H1 (cell line): ENCODE results near the gene DLX2. TPM values are rescaled to one million over a fixed set of nuclear protein-coding genes. Genes with fewer than 3 reads are reported as not detected.

Source experiments
- EP300 ChIP-seq, 2 experiments: IDR thresholded peaks; 1 replicate in 1 of 2; 2 replicates in 1 of 2; pipeline ENCODE4 v1.6.1; 2011 to 2012; ENCODE audit warnings: low read depth in 2 of 2, low read length in 2 of 2, mild to moderate bottlenecking in 2 of 2, borderline replicate concordance in 1 of 2, inconsistent platforms in 1 of 2, moderate library complexity in 1 of 2
- RBBP5 ChIP-seq: IDR thresholded peaks from 2 replicates; pipeline ENCODE4 v1.7.1; 2012; ENCODE audit warnings: low read depth, mild to moderate bottlenecking, inconsistent platforms, low read length, moderate library complexity, borderline replicate concordance
- SP1 ChIP-seq: IDR thresholded peaks from 2 replicates; pipeline ENCODE4 v1.6.1; 2011; ENCODE audit warnings: low read depth, low read length
- polyA plus RNA-seq, 7 experiments: library from polyadenylated mRNA; depleted of rRNA in 3 of 7; stranded (reverse) in 5 of 7; unstranded in 2 of 7; fragments of >200 nt in 5 of 7; fragments of 200-250 nt in 2 of 7; gene quantifications; 1 replicate in 5 of 7; 2 replicates in 1 of 7; 4 replicates in 1 of 7; pipeline versions ENCODE4 v1.2.1 to v1.2.3, GENCODE V29; 2011 to 2013; ENCODE audit warnings: missing spikeins in 2 of 7, mixed read lengths in 2 of 7
- total RNA-seq: library from RNA; stranded (reverse); fragmentation: NEBNext Ultra II Directional; extraction: Animal tissue kit (Norgen Biotek cat#: 25700); gene quantifications from 2 replicates; pipeline ENCODE4 v1.2.1, GENCODE V29; 2021
- TF ChIP-seq, protein P1 (sequence below): fragments of 300-600 bp; sonication (generic); IDR thresholded peaks from 2 replicates; pipeline ENCODE4 v1.7.1; 2012; ENCODE audit warnings: low read length, moderate library complexity, mild to moderate bottlenecking, inconsistent platforms; ENCODE audit not compliant: insufficient replicate concordance

The DLX2 gene
- total and polyA plus RNA-seq, 2 of the 8 experiments (the other 6 are each of a cell fraction or from before 2014, with no cell fraction given), result 0.45 TPM; not detected in 1

DNA sequence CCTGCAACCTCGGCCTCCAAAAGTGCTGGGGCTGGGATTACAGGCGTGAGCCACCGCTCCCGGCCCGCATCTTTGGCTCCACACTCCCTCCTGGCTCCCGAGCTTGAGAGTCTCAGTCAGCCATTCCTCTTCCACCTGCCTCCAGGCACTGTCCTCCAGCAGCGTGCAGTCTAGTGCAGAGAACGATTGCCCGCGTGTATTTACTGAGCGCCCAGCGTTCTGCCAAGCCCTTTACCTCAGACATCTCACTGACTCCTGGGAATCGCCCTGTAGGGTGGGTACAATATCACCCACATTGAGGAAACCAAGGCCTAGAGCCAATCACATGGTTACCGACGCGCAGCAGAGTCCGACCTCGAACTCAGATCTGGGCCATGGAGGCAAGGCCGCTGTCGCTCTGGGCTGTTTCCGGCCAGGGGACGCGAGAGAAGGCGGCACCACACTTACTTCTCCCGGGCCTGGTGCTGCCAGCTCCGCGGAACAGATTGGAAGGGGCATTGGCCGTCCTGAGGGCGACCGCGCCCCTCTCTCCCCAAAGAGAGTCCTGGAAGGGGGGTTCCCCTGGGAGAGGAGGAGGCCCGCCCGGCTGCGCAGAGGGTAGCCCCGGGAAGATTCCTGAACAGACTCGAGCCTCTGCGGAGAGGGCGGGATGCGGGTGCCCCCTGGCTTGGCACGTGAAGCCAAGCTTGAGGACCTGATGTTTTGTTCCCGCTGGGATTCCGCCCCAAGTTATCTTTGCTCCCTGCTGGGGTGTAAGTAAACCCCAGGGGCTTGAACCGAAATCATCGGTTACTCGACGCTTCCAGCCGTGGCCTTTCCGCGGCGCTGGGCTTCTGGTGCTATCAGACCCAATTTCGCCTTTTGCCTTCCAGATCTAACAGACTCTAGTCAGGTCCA, 5.2 kb upstream of the DLX2 start (continued):
- no peak for TF ChIP-seq EP300 (IDR thresholded peaks at IDR 0.05; ENCODE audit: borderline replicate concordance in 1 of 2, low read depth in 2 of 2, low read length in 2 of 2)
- TF ChIP-seq, protein P1, sequence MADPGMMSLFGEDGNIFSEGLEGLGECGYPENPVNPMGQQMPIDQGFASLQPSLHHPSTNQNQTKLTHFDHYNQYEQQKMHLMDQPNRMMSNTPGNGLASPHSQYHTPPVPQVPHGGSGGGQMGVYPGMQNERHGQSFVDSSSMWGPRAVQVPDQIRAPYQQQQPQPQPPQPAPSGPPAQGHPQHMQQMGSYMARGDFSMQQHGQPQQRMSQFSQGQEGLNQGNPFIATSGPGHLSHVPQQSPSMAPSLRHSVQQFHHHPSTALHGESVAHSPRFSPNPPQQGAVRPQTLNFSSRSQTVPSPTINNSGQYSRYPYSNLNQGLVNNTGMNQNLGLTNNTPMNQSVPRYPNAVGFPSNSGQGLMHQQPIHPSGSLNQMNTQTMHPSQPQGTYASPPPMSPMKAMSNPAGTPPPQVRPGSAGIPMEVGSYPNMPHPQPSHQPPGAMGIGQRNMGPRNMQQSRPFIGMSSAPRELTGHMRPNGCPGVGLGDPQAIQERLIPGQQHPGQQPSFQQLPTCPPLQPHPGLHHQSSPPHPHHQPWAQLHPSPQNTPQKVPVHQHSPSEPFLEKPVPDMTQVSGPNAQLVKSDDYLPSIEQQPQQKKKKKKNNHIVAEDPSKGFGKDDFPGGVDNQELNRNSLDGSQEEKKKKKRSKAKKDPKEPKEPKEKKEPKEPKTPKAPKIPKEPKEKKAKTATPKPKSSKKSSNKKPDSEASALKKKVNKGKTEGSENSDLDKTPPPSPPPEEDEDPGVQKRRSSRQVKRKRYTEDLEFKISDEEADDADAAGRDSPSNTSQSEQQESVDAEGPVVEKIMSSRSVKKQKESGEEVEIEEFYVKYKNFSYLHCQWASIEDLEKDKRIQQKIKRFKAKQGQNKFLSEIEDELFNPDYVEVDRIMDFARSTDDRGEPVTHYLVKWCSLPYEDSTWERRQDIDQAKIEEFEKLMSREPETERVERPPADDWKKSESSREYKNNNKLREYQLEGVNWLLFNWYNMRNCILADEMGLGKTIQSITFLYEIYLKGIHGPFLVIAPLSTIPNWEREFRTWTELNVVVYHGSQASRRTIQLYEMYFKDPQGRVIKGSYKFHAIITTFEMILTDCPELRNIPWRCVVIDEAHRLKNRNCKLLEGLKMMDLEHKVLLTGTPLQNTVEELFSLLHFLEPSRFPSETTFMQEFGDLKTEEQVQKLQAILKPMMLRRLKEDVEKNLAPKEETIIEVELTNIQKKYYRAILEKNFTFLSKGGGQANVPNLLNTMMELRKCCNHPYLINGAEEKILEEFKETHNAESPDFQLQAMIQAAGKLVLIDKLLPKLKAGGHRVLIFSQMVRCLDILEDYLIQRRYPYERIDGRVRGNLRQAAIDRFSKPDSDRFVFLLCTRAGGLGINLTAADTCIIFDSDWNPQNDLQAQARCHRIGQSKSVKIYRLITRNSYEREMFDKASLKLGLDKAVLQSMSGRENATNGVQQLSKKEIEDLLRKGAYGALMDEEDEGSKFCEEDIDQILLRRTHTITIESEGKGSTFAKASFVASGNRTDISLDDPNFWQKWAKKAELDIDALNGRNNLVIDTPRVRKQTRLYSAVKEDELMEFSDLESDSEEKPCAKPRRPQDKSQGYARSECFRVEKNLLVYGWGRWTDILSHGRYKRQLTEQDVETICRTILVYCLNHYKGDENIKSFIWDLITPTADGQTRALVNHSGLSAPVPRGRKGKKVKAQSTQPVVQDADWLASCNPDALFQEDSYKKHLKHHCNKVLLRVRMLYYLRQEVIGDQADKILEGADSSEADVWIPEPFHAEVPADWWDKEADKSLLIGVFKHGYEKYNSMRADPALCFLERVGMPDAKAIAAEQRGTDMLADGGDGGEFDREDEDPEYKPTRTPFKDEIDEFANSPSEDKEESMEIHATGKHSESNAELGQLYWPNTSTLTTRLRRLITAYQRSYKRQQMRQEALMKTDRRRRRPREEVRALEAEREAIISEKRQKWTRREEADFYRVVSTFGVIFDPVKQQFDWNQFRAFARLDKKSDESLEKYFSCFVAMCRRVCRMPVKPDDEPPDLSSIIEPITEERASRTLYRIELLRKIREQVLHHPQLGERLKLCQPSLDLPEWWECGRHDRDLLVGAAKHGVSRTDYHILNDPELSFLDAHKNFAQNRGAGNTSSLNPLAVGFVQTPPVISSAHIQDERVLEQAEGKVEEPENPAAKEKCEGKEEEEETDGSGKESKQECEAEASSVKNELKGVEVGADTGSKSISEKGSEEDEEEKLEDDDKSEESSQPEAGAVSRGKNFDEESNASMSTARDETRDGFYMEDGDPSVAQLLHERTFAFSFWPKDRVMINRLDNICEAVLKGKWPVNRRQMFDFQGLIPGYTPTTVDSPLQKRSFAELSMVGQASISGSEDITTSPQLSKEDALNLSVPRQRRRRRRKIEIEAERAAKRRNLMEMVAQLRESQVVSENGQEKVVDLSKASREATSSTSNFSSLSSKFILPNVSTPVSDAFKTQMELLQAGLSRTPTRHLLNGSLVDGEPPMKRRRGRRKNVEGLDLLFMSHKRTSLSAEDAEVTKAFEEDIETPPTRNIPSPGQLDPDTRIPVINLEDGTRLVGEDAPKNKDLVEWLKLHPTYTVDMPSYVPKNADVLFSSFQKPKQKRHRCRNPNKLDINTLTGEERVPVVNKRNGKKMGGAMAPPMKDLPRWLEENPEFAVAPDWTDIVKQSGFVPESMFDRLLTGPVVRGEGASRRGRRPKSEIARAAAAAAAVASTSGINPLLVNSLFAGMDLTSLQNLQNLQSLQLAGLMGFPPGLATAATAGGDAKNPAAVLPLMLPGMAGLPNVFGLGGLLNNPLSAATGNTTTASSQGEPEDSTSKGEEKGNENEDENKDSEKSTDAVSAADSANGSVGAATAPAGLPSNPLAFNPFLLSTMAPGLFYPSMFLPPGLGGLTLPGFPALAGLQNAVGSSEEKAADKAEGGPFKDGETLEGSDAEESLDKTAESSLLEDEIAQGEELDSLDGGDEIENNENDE, result no peak
- TF ChIP-seq RBBP5, result no peak
- TF ChIP-seq SP1, result no peak
